OCI-LY3 (cell line): Measurements from ENCODE around the gene MCM5.

Experiments
- H2AFZ ChIP-seq: fragments of 200-600, 300-600 bp; shearing (Covaris generic); 2 replicates; pipeline ENCODE4 v1.6.0; 2014; ENCODE audit warnings: antibody characterized with exemption, low read depth, low read length
- H3K27ac ChIP-seq: fragments of 200-600, 300-600 bp; sonication (generic); 2 replicates; pipeline ENCODE4 v1.5.1; 2014; ENCODE audit warnings: mild to moderate bottlenecking, low read length, moderate library complexity, mixed read lengths
- H3K27me3 ChIP-seq: fragments of 200-600, 300-600 bp; sonication (generic); 2 replicates; pipeline ENCODE4 v1.6.1; 2014; ENCODE audit warnings: low read depth, low read length, mixed read lengths
- H3K36me3 ChIP-seq: fragments of 200-600, 300-600 bp; sonication (generic); replicated peaks from 2 replicates; pipeline ENCODE3; 2014; ENCODE audit warnings: low read depth, low read length, mixed read lengths
- H3K4me1 ChIP-seq: fragments of 300-600, 200-600 bp; sonication (generic); 2 replicates; pipeline ENCODE4 v1.6.1; 2014; ENCODE audit warnings: low read length, mixed read lengths
- H3K4me2 ChIP-seq: fragments of 200-600, 300-600 bp; sonication (generic); 2 replicates; pipeline ENCODE4 v1.6.1; 2014; ENCODE audit warnings: low read length, mixed read lengths
- H3K4me3 ChIP-seq: fragments of 300-600, 200-600 bp; sonication (generic); 2 replicates; pipeline ENCODE4 v1.5.1; 2014; ENCODE audit warnings: antibody characterized with exemption, mild to moderate bottlenecking, low read length, moderate library complexity
- H3K79me2 ChIP-seq: fragments of 300-600, 200-600 bp; shearing (Covaris generic); 2 replicates; pipeline ENCODE4 v1.6.1; 2014; ENCODE audit warnings: mild to moderate bottlenecking, low read length, mixed read lengths
- H3K9ac ChIP-seq: fragments of 300-600, 200-600 bp; shearing (Covaris generic); 2 replicates; pipeline ENCODE4 v1.6.0; 2014; ENCODE audit warnings: mild to moderate bottlenecking, low read length, moderate library complexity
- H3K9me3 ChIP-seq: fragments of 200-600, 300-600 bp; shearing (Covaris generic); 2 replicates; pipeline ENCODE4 v1.6.1; 2014; ENCODE audit warnings: low read length, mixed read lengths; ENCODE audit not compliant: insufficient read depth
- H4K20me1 ChIP-seq: fragments of 200-600, 300-600 bp; sonication (generic); 2 replicates; pipeline ENCODE4 v1.6.1; 2016; ENCODE audit warnings: low read length, mixed read lengths; ENCODE audit not compliant: insufficient read depth
- CTCF ChIP-seq: fragments of 200-600, 300-600 bp; sonication (generic); IDR thresholded peaks from 2 replicates; pipeline ENCODE4 v1.5.1; 2014; ENCODE audit warnings: antibody characterized with exemption, low read length, low read depth
- EZH2phosphoT487 ChIP-seq: fragments of 200-600 bp; shearing (Covaris generic); IDR thresholded peaks from 2 replicates; pipeline ENCODE4 v1.6.1; 2018; ENCODE audit warnings: antibody characterized with exemption, mixed run types, low read depth

Gene MCM5

GRCh38 chr22:35379146-35379993 lies 20.6 kb upstream of the MCM5 start:
- TF ChIP-seq CTCF (no peak), EZH2phosphoT487 (no peak)
- Histone ChIP-seq H3K4me2 (no peak overlapping the region), H3K4me1 (peaks cover 66% of the 10 kb centered on the region), H2AFZ (no peak overlapping the region), H4K20me1 (peaks cover 9% of the 10 kb centered on the region; the same call in 1 of the 2 replicates), H3K79me2 (peaks cover 23% of the 10 kb centered on the region), H3K4me3 (no peak overlapping the region), H3K27ac (no peak overlapping the region), H3K9me3 (no peaks in the 10 kb centered on the region), H3K36me3 (peaks cover 16% of the 10 kb centered on the region), H3K9ac (no peak overlapping the region), H3K27me3 (no peaks in the 10 kb centered on the region)

GRCh38 chr22:35380013-35380412 lies 19.9 kb upstream of the MCM5 start:
- Histone ChIP-seq H3K27ac (no peak overlapping the region), H4K20me1 (peaks cover 14% of the 10 kb centered on the region; the same call in 1 of the 2 replicates), H3K36me3 (peaks cover 22% of the 10 kb centered on the region), H3K79me2 (peaks cover 23% of the 10 kb centered on the region), H3K4me3 (peak overlapping the region; percentile 88; the same call in 1 of the 2 replicates), H3K4me1 (peaks cover 67% of the 10 kb centered on the region), H3K9ac (no peak overlapping the region; the same call in 1 of the 2 replicates), H3K27me3 (no peaks in the 10 kb centered on the region), H3K4me2 (peak overlapping the region; percentile 89; the same call in 1 of the 2 replicates), H3K9me3 (no peaks in the 10 kb centered on the region), H2AFZ (no peak overlapping the region)
- TF ChIP-seq EZH2phosphoT487: no peak

GRCh38 chr22:35380537-35381423 lies 19.2 kb upstream of the MCM5 start, which contains the start of gene HMOX1:
Gene HMOX1, plus strand, starts transcription at chr22:35381096. Its CDS starts 78 bp downstream, at chr22:35381174.
- H3K9me3 ChIP-seq: no peaks in the 10 kb centered on the region
- peaks cover 59% of the 10 kb centered on the region for H3K4me1 ChIP-seq
- H2AFZ ChIP-seq: peak within 1 kb of the TSS; percentile 7; the same call in 1 of the 2 replicates
- H3K4me3 ChIP-seq: peak within 1 kb of the TSS; percentile 88
- no peaks in the 10 kb centered on the region for H3K27me3 ChIP-seq
- TF ChIP-seq CTCF: peak; percentile 35
- TF ChIP-seq EZH2phosphoT487: no peak
- H3K4me2 ChIP-seq: peak within 1 kb of the TSS; percentile 89
- peaks cover 23% of the 10 kb centered on the region for H3K79me2 ChIP-seq
- H3K36me3 ChIP-seq: peaks cover 24% of the 10 kb centered on the region
- H3K27ac ChIP-seq: peak within 1 kb of the TSS; percentile 27
- peaks cover 17% of the 10 kb centered on the region; the same call in 1 of the 2 replicates for H4K20me1 ChIP-seq
- peak within 1 kb of the TSS; percentile 79 for H3K9ac ChIP-seq

GRCh38 chr22:35381424-35382009 lies 18.4 kb upstream of the MCM5 start:
- Histone ChIP-seq H2AFZ (peak overlapping the region; percentile 7; the same call in 1 of the 2 replicates), H3K9me3 (no peaks in the 10 kb centered on the region), H4K20me1 (peaks cover 21% of the 10 kb centered on the region; the same call in 1 of the 2 replicates), H3K27ac (peak overlapping the region; percentile 27), H3K36me3 (peaks cover 28% of the 10 kb centered on the region), H3K4me2 (peak overlapping the region; percentile 89), H3K4me3 (peak overlapping the region; percentile 88), H3K27me3 (no peaks in the 10 kb centered on the region), H3K79me2 (peaks cover 23% of the 10 kb centered on the region), H3K9ac (peak overlapping the region; percentile 79), H3K4me1 (peaks cover 52% of the 10 kb centered on the region)
- TF ChIP-seq EZH2phosphoT487: no peak
- TF ChIP-seq CTCF: no peak
